Glutamatergic neuron (in vitro differentiated cells): ENCODE measurements around the gene MPI. TPM values are rescaled to one million over a fixed set of nuclear protein-coding genes. Genes with fewer than 3 reads are reported as not detected.

Source experiments
- DNase-seq: peaks from one replicate; pipeline ENCODE4 v3.0.0; 2022
- H3K27ac Mint-ChIP-seq: one replicate; pipeline ENCODE4 v1.8.0; 2020; ENCODE audit warnings: mild to moderate bottlenecking, mixed read lengths, inconsistent platforms; ENCODE audit not compliant: unreplicated experiment
- H3K27me3 Mint-ChIP-seq: one replicate; pipeline ENCODE4 v1.8.0; 2020; ENCODE audit warnings: mild to moderate bottlenecking, moderate library complexity, mixed read lengths, inconsistent platforms; ENCODE audit not compliant: unreplicated experiment
- H3K36me3 Mint-ChIP-seq: one replicate; pipeline ENCODE4 v1.8.0; 2020; ENCODE audit warnings: mild to moderate bottlenecking, mixed read lengths, inconsistent platforms; ENCODE audit not compliant: unreplicated experiment
- H3K4me1 Mint-ChIP-seq: one replicate; pipeline ENCODE4 v1.8.0; 2020; ENCODE audit warnings: mild to moderate bottlenecking, low read depth, mixed read lengths, inconsistent platforms; ENCODE audit not compliant: unreplicated experiment
- H3K4me3 Mint-ChIP-seq: one replicate; pipeline ENCODE4 v1.8.0; 2020; ENCODE audit warnings: mild to moderate bottlenecking, mixed read lengths, inconsistent platforms; ENCODE audit not compliant: unreplicated experiment
- H3K9me3 Mint-ChIP-seq: one replicate; pipeline ENCODE4 v1.8.0; 2020; ENCODE audit warnings: mild to moderate bottlenecking, moderate library complexity, mixed read lengths, inconsistent platforms; ENCODE audit not compliant: unreplicated experiment
- total RNA-seq: library from RNA; stranded (reverse); fragmentation: NEBNext Ultra II Directional; extraction: Animal tissue kit (Norgen Biotek cat#: 25700); gene quantifications from one replicate; pipeline ENCODE4 v1.2.1, GENCODE V29; 2021; ENCODE audit not compliant: unreplicated experiment
- TF ChIP-seq, protein P1 (sequence below): fragments of 200-600 bp; sonication (generic); IDR thresholded peaks from one replicate; pipeline ENCODE4 v1.5.0; 2021; ENCODE audit not compliant: partially characterized antibody, unreplicated experiment

MPI gene
- total RNA-seq, 1 donor from 2014 or later: 33.1 TPM

DNA sequence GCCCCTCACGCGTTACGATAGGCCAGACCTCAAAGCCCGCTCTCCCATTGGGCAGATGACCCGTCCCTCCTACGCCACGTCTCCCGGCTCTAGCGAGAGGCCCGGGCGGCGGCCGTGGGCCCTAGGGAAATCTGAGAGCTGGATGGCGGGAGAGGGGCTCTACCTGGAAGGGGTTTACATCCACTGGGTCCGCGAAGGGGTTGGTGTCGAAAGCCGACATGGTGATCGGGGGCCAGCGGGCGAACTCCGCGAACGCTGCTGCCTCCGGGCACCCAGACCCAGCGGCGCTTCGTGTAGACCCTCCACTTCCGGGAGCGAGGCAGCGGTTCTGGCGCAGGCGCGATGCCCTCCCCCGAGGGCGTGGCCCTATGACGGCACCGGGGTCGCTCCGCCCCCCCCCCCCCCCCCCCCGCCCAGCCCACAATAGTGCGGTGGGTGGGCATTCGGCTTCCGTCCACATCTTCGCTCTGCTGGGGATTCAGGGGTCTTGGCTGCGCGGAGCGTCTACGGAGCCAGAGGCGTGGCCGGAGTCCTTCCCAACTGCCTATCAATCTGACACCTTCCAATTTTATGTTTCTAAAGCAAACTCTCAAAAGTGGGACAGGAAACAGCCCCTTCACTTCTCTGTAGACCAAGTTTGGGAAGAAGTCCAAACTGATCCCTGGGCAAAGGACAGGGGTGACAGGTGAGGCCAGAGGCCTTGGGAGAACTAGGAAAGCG lies 16.6 kb upstream of the MPI start, which contains the start of gene SCAMP2:
SCAMP2 (minus strand) TSS at position 330 of the 720 bp plus-strand sequence; CDS start at position 220, 110 bp downstream.
- peaks cover 4% of the 10 kb centered on the region for H3K9me3 Mint-ChIP-seq
- peak within 1 kb of the TSS; percentile 76 for H3K27ac Mint-ChIP-seq
- DNase-seq: peak; percentile 90
- H3K4me3 Mint-ChIP-seq: peak within 1 kb of the TSS; percentile 99
- H3K4me1 Mint-ChIP-seq: peaks cover 9% of the 10 kb centered on the region
- peaks cover 7% of the 10 kb centered on the region for H3K27me3 Mint-ChIP-seq
- H3K36me3 Mint-ChIP-seq: peaks cover 2% of the 10 kb centered on the region
- TF ChIP-seq, protein P1, sequence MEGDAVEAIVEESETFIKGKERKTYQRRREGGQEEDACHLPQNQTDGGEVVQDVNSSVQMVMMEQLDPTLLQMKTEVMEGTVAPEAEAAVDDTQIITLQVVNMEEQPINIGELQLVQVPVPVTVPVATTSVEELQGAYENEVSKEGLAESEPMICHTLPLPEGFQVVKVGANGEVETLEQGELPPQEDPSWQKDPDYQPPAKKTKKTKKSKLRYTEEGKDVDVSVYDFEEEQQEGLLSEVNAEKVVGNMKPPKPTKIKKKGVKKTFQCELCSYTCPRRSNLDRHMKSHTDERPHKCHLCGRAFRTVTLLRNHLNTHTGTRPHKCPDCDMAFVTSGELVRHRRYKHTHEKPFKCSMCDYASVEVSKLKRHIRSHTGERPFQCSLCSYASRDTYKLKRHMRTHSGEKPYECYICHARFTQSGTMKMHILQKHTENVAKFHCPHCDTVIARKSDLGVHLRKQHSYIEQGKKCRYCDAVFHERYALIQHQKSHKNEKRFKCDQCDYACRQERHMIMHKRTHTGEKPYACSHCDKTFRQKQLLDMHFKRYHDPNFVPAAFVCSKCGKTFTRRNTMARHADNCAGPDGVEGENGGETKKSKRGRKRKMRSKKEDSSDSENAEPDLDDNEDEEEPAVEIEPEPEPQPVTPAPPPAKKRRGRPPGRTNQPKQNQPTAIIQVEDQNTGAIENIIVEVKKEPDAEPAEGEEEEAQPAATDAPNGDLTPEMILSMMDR: no peak

DNA sequence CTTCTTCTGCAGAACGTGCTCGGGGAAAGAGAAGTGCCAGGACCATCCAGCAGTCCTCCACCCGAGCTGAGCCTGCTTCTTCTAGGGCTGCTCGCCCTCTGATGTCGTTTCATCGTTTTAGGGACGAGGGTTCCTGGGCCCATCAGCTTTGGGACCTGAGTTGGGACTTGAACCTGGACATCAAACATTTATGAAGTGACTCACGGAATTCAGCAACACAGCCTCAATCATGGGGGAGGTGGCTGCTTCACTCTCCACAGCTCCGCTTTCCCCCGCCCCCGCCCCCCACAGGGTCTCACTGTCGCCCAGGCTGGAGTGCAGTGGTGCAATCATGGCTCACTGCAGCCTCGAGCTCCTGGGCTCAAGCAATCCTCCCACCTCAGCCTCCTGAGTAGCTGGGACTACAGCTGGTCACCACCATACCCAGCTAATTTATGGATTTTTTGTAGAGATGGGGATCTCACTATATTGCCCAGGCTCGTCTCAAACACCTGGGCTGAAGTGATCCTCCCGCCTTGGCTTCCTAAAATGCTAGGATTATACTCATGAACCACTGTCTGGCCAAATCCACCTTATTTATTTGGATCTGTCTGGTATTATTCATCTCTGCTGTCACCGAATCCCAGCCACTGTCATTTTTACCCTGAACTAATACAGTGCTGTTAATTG lies 16.0 kb upstream of the MPI start:
- H3K4me3 Mint-ChIP-seq: peak overlapping the region; percentile 87
- no peak for DNase-seq
- H3K27me3 Mint-ChIP-seq: peaks cover 7% of the 10 kb centered on the region
- H3K9me3 Mint-ChIP-seq: peaks cover 4% of the 10 kb centered on the region
- TF ChIP-seq, protein P1: no peak
- peaks cover 9% of the 10 kb centered on the region for H3K4me1 Mint-ChIP-seq
- H3K27ac Mint-ChIP-seq: no peak overlapping the region
- no peaks in the 10 kb centered on the region for H3K36me3 Mint-ChIP-seq

DNA sequence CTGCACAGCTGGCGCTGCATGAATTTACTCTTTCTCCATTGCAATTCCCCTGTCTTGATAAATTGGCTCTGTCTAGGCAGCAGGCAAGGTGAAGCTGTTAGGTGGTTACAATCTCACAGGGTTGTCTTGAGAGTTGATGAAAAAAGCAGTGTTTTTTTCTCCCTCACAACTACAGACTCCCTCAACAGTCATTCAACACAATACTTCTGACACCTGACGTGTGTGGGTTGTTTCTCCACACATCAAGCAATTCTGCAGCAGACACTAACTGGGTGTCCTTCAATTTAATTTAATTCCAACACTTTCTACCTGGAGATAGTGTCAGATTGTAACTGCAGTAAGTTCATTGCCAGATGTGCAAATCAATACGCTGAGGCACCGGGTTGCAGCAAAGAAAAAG lies 11.6 kb upstream of the MPI start:
- DNase-seq: no peak
- Mint-ChIP-seq H3K36me3 (peaks cover 5% of the 10 kb centered on the region), H3K27ac (no peak overlapping the region), H3K4me3 (no peak overlapping the region), H3K4me1 (peaks cover 2% of the 10 kb centered on the region), H3K9me3 (peaks cover 1% of the 10 kb centered on the region), H3K27me3 (peaks cover 5% of the 10 kb centered on the region)
- TF ChIP-seq, protein P1: no peak

DNA sequence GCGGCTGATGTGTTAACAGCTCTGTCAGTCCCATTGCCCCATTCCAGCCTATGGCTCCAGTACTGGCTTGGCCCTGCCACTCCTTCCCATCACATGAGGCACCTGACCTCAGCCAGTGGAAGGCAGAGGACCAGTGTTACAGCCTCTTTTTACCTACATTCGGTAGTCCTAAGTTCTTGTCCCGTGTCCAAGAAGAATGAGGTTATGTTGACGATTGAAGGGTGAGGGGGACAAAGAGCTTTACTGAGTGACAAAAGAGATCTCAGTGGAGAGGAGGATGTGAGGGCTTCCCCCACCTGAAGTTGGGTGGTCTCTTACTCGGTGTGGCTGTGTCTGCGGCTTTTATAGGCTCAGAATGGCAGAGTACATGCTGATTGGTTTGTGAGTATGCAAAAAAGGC lies 7.3 kb upstream of the MPI start:
- H3K4me3 Mint-ChIP-seq: no peak overlapping the region
- peaks cover 5% of the 10 kb centered on the region for H3K36me3 Mint-ChIP-seq

More for the DNA sequence above, 7.3 kb upstream of the MPI start:
- Mint-ChIP-seq H3K4me1 (no peaks in the 10 kb centered on the region), H3K27ac (no peak overlapping the region), H3K27me3 (no peaks in the 10 kb centered on the region), H3K9me3 (peaks cover 4% of the 10 kb centered on the region)
- TF ChIP-seq, protein P1: no peak
- no peak for DNase-seq
